OCI-LY7 (cell line): Measurements from ENCODE around the gene MVB12B. TPM values are rescaled to one million over a fixed set of nuclear protein-coding genes. Genes with fewer than 3 reads are reported as not detected.

Experiments
- BruUV-seq: library from RNA; stranded (reverse); fragments of 400-500 nt; replicated peaks from 2 replicates; lab custom pipeline; 2021; lab: Mats Ljungman, UMichigan
- CTCF ChIA-PET: fragments of 300-600 bp; sonication (Branson Sonifier 250); formaldehyde crosslinking; loops from one replicate; lab custom pipeline; 2022; ENCODE audit warnings: antibody characterized with exemption; ENCODE audit not compliant: unreplicated experiment; lab: Charles Lee
- POLR2A ChIA-PET: fragments of 300-600 bp; sonication (Branson Sonifier 250); formaldehyde crosslinking; loops from one replicate; lab custom pipeline; 2022; ENCODE audit warnings: antibody characterized with exemption; lab: Charles Lee
- DNase-seq: peaks from one replicate; pipeline ENCODE4 v3.0.0-alpha.2; 2015; ENCODE audit warnings: low spot score
- H2AFZ ChIP-seq: fragments of 200-600 bp; sonication (generic), shearing (Covaris generic); 2 replicates; pipeline ENCODE4 v1.6.1; 2014; ENCODE audit warnings: mild to moderate bottlenecking, antibody characterized with exemption, low read length, moderate library complexity
- H3K27ac ChIP-seq: fragments of 200-600 bp; sonication (generic); 2 replicates; pipeline ENCODE4 v1.5.1; 2014; ENCODE audit warnings: mixed run types, low read depth, mild to moderate bottlenecking, moderate library complexity, low read length, inconsistent platforms; ENCODE audit not compliant: poor library complexity, severe bottlenecking
- H3K36me3 ChIP-seq: fragments of 200-600 bp; sonication (generic); 2 replicates; pipeline ENCODE4 v1.6.1; 2014; ENCODE audit warnings: mild to moderate bottlenecking, antibody characterized with exemption, low read length, moderate library complexity, mixed read lengths; ENCODE audit not compliant: insufficient read depth
- H3K4me1 ChIP-seq: fragments of 200-600 bp; sonication (generic); 2 replicates; pipeline ENCODE4 v1.5.1; 2014; ENCODE audit warnings: mild to moderate bottlenecking, low read length; ENCODE audit not compliant: insufficient read depth, poor library complexity, severe bottlenecking
- H3K4me2 ChIP-seq: fragments of 200-600 bp; sonication (generic); 2 replicates; pipeline ENCODE4 v1.6.1; 2014; ENCODE audit warnings: mild to moderate bottlenecking, low read length
- H3K4me3 ChIP-seq: fragments of 200-600 bp; sonication (generic); 2 replicates; pipeline ENCODE4 v1.5.1; 2014; ENCODE audit warnings: mild to moderate bottlenecking, low read depth, low read length; ENCODE audit not compliant: poor library complexity, severe bottlenecking
- H3K79me2 ChIP-seq: fragments of 200-600 bp; sonication (generic); 2 replicates; pipeline ENCODE4 v1.6.1; 2016; ENCODE audit warnings: low read depth, mild to moderate bottlenecking, low read length, moderate library complexity, mixed read lengths; ENCODE audit not compliant: insufficient read depth
- H3K9me2 ChIP-seq: fragments of 200-600 bp; sonication (generic); 2 replicates; pipeline ENCODE4 v1.6.1; 2016; ENCODE audit warnings: mild to moderate bottlenecking, low read length, mixed read lengths; ENCODE audit not compliant: insufficient read depth
- H3K9me3 ChIP-seq: fragments of 200-600 bp; sonication (generic); 2 replicates; pipeline ENCODE4 v1.6.1; 2014; ENCODE audit warnings: mild to moderate bottlenecking, mixed run types, low read length, mixed read lengths
- H4K20me1 ChIP-seq: fragments of 200-600 bp; sonication (generic); 2 replicates; pipeline ENCODE4 v1.6.1; 2014; ENCODE audit warnings: mild to moderate bottlenecking, antibody characterized with exemption, low read length, moderate library complexity, mixed read lengths; ENCODE audit not compliant: insufficient read depth
- EZH2phosphoT487 ChIP-seq: fragments of 200-600 bp; sonication (generic); IDR thresholded peaks from 2 replicates; pipeline ENCODE4 v1.6.1; 2018; ENCODE audit warnings: low read depth, borderline replicate concordance, mild to moderate bottlenecking, mixed run types, antibody characterized with exemption, low read length, moderate library complexity, mixed read lengths
- intact Hi-C: fragments of 100-400 bp; cut with micrococcal nuclease; formaldehyde crosslinking; loops from one replicate; pipeline ENCODE4 v1.10.0; 2022; ENCODE audit not compliant: unreplicated experiment
- total RNA-seq, 2 experiments: library from RNA; depleted of rRNA in 1 of 2; stranded (reverse); fragments of >200 nt in 1 of 2; shearing (Covaris generic) in 1 of 2; gene quantifications; 2 replicates each; pipeline ENCODE4 v1.2.3, GENCODE V29; 2014 to 2022
- TF ChIP-seq, protein P1 (sequence below): fragments of 200-600 bp; sonication (generic); conservative IDR thresholded peaks from 2 replicates; pipeline ENCODE4 v1.5.1; 2014; ENCODE audit warnings: mild to moderate bottlenecking, antibody characterized with exemption, low read length, moderate library complexity, mixed read lengths

Gene MVB12B
- total RNA-seq, 2 experiments from 2014 or later = 1.3 TPM; not detected in 1

DNA sequence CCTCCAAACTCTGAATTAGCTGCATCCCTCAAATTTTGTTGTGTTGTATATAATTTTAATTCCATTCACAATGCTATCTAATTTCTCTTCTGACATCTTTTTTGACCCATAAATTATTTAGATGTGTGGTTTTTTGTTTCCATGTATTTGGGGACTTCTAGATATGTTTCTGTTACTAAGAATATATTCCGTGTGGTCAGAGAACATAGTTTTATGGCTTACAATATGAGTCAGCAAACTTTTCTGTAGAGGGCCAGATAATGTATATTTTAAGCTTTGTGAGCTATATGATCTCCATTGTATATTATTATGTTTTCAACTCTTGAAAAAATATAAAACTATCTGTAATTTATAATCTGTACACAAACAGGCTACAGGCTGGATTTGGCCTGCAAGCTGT, 33.4 kb downstream of the MVB12B start:
- Histone ChIP-seq H3K79me2 (no peaks in the 10 kb centered on the region), H3K4me3 (no peak overlapping the region), H4K20me1 (no peaks in the 10 kb centered on the region), H3K27ac (no peak overlapping the region), H3K4me1 (no peaks in the 10 kb centered on the region), H3K36me3 (no peaks in the 10 kb centered on the region), H2AFZ (no peak overlapping the region), H3K4me2 (no peak overlapping the region), H3K9me2 (no peaks in the 10 kb centered on the region), H3K9me3 (peaks cover 7% of the 10 kb centered on the region; the same call in 1 of the 2 replicates)
- intact Hi-C loops = no loop called here
- DNase-seq = no peak
- ChIA-PET CTCF (no interaction called here), POLR2A (interaction anchor here (0.6 kb wide), 1 partner anchor 211 kb away, joined by 3 read pairs; no protein-coding TSS in a partner anchor)
- no TSS peak for BruUV-seq
- TF ChIP-seq, protein P1, sequence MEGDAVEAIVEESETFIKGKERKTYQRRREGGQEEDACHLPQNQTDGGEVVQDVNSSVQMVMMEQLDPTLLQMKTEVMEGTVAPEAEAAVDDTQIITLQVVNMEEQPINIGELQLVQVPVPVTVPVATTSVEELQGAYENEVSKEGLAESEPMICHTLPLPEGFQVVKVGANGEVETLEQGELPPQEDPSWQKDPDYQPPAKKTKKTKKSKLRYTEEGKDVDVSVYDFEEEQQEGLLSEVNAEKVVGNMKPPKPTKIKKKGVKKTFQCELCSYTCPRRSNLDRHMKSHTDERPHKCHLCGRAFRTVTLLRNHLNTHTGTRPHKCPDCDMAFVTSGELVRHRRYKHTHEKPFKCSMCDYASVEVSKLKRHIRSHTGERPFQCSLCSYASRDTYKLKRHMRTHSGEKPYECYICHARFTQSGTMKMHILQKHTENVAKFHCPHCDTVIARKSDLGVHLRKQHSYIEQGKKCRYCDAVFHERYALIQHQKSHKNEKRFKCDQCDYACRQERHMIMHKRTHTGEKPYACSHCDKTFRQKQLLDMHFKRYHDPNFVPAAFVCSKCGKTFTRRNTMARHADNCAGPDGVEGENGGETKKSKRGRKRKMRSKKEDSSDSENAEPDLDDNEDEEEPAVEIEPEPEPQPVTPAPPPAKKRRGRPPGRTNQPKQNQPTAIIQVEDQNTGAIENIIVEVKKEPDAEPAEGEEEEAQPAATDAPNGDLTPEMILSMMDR = no peak
- no peak for TF ChIP-seq EZH2phosphoT487

DNA sequence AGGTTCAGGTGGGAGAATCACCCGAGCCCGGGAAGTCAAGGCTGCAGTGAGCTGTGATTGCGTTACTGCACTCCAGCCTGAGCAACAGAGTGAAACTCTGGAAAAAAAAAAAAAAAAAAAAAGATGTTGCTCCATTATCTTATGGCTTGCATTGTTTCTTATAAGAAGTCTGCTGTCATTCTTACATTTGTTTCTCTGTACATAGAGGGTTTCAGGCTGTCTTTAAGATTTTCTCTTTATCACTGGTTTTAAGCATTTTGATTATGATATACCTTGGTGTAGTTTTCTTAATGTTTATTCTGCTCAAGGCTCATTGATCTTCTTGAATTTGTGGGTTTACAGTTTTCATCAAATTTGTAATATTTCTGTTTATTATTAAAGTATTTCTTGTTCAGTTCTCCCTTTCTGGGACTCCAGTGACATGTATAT, 35.2 kb downstream of the MVB12B start:
- TF ChIP-seq, protein P1 = no peak
- TF ChIP-seq EZH2phosphoT487 = no peak
- Histone ChIP-seq H3K9me2 (no peaks in the 10 kb centered on the region), H4K20me1 (no peaks in the 10 kb centered on the region), H3K9me3 (peaks cover 7% of the 10 kb centered on the region; the same call in 1 of the 2 replicates), H3K27ac (no peak overlapping the region), H3K4me2 (no peak overlapping the region), H3K4me3 (no peak overlapping the region), H2AFZ (no peak overlapping the region), H3K4me1 (no peaks in the 10 kb centered on the region), H3K36me3 (no peaks in the 10 kb centered on the region), H3K79me2 (no peaks in the 10 kb centered on the region)
- DNase-seq = no peak
- intact Hi-C loops = no loop called here
- ChIA-PET CTCF (no interaction called here), POLR2A (no interaction called here)
- BruUV-seq = no TSS peak

- no peaks in the 10 kb centered on the region for H3K36me3 ChIP-seq
- H2AFZ ChIP-seq = no peak overlapping the region
- no peaks in the 10 kb centered on the region for H3K9me2 ChIP-seq
- no peaks in the 10 kb centered on the region for H4K20me1 ChIP-seq
- DNase-seq = no peak
- intact Hi-C loops = no loop called here
- no peaks in the 10 kb centered on the region for H3K79me2 ChIP-seq
- POLR2A ChIA-PET = no interaction called here
- H3K4me3 ChIP-seq = no peak overlapping the region
- CTCF ChIA-PET = no interaction called here
- H3K4me2 ChIP-seq = no peak overlapping the region
- TF ChIP-seq, protein P1 = no peak
- no peak for TF ChIP-seq EZH2phosphoT487
- no peak overlapping the region for H3K27ac ChIP-seq
- no TSS peak for BruUV-seq
- no peaks in the 10 kb centered on the region for H3K4me1 ChIP-seq
- peaks cover 7% of the 10 kb centered on the region; the same call in 1 of the 2 replicates for H3K9me3 ChIP-seq
These were observed 36.6 kb downstream of the MVB12B start for GRCh38 chr9:126363250-126363649.
